Inflammatory macrophage treated with lipopolysaccharide for 4 hours (primary cell): ENCODE results near the gene PAOX.

Experiments used
- DNase-seq: peaks from one replicate; pipeline ENCODE4 v3.0.0-alpha.2; 2020

PAOX gene

DNA sequence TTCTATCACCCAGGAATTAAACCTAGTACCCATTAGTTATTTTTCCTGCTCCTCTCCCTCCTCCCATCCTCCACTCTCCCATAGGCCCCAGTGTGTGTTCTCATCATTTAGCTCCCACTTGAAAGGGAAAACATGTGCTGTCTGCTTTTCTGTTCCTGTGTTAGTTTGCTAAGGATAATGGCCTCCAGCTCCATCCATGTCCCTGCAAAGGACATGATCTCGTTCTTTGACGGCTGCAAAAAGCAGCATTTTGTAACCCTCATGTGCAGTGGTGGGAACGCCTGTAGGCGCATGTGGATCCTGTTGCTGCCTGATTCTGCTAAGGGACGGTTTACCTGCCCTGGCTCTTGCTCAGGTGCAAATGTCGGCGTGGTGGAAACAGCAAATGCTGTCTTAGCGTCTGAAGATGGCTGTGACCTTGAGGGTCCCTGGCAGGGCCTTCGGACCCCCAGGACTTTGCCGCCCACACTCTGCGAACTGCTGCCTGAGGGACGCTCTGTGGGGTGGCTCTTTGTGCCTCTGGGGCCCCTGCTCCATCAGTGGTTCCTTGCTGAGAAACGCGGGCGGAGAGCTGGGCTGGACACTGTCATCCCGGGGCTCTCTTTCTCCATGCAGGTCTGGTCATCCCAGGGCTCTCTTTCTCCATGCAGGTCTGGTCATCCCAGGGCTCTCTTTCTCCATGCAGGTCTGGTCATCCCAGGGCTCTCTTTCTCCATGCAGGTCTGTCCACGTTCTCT is 9.3 kb downstream of the PAOX start:
- no peak for DNase-seq

DNA sequence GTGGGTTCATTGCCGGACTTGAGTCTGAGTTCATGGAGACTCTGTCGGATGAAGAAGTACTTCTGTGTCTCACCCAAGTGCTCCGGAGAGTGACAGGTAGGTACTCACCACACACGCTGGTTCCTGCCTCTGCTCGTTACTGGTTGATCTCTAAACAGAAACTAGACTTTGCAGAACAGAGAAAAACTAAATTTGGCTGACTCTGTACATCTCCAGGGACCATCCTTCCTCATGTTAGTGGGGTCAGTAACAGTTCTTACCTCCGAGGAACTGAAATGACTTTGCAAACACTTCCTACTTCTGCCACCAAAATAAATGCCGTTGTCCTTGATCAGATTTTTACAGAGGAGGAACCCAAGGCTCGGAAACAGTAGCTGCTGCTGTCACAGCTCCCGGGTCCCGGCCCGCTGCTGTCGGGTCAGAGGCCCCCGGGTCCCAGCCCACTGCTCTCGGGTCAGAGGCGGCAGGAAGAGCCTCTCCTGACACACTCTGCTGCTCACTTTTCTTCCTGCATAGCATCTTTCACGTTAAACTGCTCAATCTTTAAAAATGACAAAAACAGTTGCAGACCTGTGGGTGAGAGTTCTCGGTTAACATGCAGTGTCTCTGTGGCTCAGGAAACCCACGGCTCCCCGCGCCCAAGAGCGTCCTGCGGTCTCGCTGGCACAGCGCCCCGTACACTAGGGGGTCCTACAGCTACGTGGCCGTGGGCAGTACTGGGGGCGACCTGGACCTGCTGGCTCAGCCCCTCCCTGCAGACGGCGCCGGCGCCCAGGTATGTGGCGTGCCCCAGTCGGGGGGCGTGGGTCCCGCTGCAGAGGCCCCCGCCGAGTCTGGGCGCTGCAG is 10.1 kb downstream of the PAOX start:
- DNase-seq, result peak; percentile 32

DNA sequence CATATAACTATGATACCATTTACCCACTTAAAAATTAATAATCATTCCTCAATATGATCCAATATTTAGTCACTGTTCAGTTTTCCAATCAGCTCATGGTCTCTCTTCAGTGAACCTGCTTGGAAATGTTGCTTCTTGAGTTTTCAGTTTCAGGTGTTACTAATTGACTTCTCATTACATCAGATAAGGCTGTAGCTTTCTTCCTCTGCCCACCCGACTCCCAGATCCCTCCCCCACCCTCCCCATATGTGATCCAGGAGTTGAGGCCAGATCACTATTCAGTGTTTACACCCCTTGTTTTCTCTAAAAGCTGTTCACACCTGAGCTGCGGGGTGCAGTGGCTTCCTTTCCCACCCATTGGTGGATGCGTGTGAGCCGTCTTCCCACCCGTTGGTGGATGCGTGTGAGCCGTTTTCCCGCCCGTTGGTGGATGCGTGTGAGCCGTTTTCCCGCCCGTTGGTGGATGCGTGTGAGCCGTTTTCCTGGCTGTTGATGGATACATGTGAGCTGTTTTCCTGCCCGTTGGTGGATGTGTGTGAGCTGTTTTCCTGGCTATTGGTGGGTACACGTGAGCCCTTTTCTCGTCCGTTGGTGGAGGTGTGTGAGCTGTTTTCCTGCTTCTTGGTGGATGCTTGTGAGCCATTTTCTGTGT is 11.7 kb downstream of the PAOX start:
- no peak for DNase-seq

DNA sequence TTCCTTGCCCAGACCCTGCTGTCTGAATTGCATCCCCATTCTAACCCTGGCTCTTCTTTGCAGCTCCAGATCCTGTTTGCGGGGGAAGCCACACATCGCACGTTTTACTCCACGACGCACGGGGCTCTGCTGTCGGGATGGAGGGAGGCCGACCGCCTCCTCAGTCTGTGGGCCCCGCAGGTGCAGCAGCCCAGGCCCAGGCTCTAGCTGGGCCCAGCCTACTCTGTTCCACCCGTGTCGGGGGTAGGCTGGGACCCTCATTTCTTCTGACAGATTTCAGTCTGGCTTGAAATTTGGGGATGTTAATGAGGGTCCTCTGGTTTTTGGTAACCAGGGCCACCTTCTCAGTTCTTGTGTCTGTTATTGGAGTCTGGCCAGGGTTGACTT is 12.2 kb downstream of the PAOX start:
- no peak for DNase-seq

DNA sequence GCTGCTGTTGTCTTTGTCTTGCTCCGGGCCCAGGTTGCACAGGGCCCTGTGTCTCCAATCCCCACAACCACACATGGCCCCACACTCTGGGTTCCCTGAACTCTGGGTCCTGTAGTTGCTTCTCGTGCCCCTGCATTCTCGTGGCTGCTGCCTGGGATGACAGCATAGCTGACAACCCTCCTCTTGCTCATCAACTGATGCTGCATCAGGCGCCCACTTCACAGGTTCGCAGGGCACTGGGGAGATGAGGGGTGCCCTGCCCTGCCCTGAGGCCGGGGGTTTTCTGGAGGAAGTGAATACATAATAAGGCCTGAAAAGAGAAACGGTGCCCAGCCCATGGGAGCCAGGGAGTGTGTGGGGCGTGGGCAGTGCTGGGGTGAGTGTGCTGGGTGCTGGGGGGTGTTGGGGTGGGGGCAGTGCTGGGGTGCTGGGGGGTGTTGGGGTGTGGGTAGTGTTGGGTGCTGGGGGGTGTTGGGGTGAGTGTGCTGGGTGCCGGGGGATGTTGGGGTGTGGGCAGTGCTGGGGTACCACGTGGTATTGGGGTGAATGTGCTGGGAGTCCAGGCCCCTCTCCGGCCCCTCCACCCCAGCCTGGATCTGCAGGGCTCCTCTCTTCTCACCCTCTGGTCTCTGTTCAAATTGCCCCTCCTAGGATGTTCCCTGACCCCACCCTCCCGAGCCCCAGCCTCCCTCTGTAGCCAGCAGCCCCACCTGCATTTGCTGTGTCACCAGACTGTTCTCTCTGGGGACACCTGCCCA is 12.9 kb downstream of the PAOX start:
- DNase-seq, result no peak

DNA sequence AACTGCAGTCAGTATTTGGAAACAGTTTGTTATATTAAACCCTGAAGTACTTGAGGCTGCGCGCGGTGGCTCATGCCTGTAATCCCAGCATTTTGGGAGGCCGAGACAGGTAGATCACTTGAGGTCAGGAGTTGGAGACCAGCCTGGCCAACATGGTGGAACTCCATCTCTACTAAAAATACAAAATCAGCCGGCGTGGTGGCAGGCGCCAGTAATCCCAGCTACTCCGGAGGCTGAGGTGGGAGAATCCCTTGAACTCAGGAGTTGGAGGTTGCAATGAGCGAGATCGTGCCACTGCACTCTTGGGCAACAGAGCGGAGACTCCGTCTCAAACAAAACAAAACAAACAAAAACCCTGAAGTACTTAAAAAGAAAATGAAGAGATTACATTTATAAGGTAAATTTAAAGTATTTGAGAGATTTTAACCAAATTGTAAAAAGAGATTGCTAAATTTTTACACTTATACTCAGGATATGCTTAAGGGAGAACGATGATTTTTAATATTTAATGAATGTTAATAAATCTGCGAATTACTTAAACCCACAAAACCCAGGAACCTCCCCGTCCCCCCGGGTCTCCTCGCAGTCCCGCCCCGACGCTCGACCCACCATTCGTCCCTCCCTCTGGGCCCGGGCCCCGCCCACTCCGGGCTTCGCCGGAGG is 14.5 kb downstream of the PAOX start:
- DNase-seq, result no peak

DNA sequence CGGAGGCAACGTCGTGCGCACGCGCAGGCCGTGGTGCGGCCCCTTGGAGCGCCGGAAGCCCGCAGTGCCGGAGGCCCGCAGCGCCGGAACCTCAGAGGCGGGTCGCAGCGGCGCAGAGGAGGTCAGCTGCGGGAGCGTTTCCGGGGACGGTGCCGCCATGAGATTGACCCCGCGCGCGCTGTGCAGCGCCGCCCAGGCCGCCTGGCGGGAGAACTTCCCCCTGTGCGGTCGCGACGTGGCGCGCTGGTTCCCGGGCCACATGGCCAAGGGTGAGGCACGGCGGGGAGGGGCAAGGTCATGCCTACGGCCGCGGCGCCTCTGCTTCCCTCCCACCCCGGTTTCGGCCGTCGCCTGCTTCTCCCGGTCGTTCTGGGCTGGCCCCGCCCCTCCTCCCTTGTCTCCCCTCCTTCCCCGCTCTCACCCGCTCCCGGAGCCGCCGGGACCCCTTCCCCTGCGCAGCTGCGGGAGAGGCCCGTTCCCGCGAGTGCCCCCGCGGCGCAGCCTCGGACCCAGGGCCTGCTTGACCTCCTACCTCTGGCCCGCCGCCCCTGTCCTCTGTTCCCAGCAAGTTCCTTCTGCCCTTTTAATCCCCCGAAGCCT is 15.1 kb downstream of the PAOX start, which contains the start of gene MTG1:
Gene MTG1 (plus strand): TSS at position 94 of the 600 bp plus-strand sequence. CDS start 64 bp downstream, at position 158.
- peak; percentile 96 for DNase-seq

DNA sequence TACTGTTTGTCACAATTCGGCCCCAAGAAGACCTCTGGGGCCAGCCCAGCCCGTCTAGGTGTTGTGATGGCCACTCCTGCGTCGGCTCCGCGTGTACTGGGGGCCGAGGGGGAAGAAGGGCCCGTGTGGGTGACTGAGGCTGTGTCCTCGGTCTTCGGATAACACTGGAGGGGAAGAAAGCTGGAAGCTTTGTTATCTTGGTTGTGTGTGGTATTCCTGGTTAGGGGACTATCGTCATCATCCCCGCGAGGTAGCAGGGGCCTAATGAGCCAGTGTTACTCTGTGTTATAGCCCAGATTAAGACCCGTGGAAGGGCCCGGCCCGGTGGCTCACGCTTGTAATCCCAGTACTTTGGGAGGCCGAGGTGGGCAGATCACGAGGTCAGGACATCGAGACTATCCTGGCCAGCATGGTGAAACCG is 15.7 kb downstream of the PAOX start:
- no peak for DNase-seq

DNA sequence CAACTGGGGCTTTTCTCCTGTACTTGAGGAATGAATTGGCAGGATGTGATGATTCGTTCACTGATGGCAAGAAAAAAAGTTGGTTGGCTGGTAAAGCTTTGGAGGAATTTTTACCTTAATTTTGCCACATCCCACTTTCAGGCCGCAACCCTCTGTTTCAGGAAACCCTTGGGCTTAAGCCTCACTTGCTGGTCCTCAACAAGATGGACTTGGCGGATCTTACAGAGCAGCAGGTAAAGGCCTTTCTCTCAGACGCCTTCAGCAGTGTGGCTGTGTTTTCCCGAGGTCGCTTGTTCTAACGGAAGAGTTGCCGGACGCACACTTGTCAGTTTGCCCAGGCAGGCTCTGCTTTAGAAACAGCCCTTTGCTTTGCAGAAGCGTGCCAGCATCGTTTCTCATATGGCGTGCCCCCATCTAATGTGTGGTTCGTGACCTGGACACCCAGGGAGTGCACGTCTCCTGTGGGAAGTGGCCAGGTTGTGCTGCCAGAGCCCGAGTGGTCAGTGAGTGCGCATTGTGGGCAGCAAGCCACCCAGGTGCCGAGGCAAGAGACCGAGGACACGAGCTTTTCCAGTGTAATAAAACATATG is 17.1 kb downstream of the PAOX start:
- no peak for DNase-seq

DNA sequence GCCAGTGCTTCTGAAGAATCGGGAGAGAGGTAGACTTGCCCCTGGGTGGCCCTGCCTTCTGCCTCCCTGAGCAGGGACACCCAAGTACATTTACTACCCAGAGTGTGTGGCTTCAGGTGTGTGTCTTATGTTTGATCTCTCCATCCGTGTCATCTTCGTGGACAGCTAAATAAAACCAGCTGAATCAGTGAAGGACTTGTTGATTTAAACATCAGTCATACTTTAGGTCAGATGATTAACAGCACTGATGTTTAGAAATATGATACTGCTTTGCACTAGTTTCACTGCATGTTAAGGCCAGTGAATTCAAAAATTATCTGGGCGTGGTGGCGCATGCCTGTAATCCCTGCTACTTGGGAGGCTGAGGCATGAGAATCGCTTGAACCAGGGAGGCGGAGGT is 18.9 kb downstream of the PAOX start:
- DNase-seq, result no peak

DNA sequence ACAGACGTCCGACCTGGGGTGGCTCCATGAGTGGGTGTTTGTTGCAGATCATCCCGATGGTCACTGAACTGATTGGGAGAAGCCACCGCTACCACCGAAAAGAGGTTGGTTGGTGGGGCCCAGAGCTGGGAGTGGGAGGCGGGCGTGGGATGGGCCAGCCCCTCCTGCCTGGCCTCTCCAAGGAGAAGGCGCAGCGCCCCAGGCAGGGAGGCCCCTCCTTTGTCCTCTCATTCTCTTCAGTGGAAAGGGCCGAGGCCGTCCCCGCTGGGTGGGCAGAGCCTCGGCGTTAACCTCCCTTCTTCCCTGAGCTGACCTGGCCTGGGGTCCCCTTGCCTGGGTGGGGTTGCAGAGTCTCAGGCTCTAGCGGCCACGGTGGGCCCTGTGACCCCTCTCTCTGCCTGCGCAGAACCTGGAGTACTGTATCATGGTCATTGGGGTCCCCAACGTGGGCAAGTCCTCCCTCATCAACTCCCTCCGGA is 20.1 kb downstream of the PAOX start:
- no peak for DNase-seq

DNA sequence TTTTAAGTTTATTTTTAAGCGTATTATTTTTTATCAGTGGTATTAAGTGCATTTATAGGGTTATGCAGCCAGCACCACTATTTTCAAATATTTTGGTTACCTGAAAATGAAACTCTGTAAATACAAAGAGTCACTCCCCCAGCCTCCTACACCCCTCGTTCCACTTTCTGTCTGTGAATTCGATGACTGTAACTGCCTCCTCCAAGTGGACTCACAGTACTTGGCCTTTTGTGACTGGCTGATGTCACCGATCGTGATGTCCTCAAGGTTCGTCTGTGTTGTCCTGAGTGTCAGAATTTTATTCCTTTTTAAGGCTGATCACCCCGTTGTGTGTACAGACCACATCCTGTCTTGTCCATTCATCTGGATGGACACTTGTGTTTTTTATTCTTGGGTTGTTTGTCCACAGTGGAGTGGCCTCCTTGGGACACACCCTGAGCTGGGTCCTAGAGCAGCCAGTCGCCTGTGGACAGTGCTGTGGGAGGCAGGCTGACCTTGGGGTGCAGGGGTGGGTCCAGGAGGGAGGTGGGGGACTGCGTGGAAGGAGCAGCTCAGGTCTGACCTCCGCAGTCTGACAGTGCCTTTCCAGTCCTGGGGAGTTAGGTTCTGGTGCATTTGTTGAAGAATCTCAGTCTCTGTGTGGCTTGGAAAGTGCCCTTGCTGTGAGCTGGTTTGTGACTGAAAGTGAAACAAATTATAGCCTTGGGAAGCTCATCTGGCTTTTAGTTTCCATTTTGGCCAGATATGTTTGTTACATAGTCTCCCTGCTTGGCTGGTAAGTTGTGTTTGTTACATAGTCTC is 21.8 kb downstream of the PAOX start:
- DNase-seq, result peak; percentile 79

DNA sequence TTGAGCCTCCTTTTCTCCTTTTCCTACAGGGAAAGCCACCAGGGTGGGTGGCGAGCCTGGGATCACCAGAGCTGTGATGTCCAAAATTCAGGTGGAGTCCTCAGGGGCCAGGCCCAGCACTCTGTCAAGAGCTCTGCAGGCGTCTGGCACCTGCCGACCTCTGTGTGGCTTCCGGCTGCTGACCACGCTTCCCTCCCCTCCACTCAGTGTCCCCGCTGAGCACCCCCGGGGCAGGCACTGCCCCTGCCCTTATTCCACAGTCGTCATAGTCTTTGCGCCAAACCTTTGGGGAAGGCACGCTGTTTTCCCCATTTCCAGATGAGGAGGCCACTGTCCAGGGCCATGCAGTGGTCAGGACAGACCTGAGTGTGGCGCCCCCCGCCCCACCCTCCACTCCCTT is 22.4 kb downstream of the PAOX start:
- no peak for DNase-seq

DNA sequence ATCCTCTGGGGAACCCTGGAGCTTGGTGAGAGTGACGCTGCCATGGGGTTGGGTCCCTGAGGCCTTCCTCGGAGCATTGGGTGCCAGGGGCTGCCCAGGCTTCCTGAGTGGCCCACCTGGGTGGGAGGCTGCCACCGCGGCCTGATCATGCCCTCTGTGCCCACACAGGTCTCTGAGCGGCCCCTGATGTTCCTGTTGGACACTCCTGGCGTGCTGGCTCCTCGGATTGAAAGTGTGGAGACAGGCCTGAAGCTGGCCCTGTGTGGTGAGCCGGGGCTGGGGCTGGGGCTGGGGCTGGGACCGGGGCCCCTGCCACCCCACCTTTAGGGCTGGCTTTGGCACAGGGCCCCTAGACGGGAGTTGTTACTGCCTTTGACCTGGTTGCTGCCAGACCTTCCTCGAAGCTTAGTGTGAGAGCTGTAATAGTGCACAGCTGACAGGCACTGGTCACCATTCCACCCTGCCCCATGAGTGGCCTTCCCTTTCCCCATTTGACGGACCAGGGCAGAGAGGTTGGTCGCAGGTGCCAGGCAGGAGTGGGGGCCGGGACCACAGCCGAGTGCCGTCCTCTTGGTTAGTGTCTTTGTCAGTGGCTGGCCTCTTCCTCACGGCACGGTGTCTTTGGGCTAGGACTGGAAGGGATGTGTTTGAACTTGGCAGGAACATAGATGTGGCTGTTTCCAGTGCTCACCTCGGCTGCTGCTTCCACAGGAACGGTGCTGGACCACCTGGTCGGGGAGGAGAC is 23.1 kb downstream of the PAOX start:
- DNase-seq, result no peak

DNA sequence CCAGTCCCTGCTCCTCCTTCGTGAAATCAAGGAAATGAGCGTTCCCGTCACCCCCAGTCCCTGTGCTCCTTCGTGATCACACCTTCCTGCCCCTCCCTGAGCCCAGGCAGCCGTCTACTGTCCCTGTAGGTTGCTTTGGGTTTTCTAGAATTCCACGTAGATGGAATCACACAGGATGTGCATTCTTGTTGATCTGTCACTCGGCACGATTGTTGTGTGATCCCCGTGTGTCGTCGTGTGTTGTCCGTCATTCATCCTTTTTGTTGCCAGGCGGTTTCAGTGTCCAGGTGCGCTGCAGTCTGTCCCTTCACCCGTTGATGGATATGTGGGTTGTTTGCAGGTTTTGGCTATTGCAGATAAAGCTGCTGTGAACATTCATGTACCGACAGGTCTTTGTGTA is 24.3 kb downstream of the PAOX start:
- no peak for DNase-seq

DNA sequence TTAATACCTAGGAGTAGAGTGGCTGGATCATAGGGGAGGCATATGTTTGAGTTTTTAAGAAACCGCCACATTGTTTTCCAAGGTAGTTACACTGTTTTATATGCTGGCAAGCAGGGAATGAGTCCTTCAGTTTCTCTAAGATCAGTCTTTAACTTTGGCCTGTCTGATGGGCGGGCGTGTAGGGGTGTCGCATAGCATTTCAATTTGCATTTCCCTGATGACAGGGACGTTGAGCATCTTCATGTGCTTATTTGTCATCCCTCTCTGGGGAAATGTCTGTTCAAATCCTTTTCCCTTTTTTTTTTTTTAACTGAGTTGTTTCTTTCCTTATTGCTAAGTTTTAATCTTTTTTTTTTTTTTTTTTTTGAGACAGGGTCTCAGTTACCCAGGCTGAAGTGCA is 24.7 kb downstream of the PAOX start:
- peak; percentile 73 for DNase-seq

DNA sequence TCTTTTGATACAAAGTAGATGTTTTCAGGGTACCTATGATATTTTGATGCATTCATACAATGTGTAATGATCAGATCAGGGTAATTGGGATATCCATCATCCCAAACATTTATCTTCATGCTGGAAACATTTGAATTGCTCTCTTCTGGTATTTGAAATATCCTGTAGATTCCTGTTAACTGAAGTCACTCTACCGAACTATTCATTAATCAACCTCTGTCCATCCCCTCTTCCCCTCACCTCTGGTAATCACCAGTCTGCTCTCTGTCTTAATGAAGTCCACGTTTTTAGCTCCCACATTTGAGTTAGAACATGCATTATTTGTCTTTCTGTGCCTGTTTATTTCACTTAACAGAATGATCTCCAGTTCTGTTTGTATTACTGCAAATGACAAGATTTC is 26.2 kb downstream of the PAOX start:
- DNase-seq, result no peak

DNA sequence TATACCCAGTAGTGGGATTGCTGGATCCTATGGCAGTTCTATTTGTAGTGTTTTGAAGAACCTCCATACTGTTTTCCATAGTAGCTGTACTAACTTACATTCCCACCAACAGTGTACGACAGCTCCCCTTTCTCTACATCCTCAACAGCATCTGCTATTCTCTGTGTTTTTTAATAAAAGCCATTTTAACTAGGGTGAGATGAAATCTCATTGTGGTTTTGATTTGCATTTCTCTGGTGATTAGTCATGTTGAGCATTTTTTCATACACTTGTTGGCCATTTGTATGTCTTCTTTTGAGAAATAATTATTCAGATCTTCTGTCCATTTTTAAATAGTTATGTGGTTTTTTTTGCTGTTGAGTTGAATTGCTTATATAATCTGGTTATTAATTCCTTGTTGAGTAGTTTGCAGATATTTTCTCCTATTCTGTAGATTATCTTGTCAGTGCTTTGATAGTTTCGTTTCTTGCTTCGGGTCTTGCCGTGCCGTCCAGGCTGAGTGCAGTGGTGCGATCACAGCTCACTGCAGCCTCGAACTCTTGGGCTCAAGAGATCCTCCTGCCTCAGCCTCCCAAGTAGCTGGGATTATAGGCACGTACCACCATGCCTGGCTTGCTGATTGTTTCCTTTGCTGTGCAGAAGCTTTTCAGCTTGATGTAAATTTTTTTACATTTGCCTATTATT is 26.9 kb downstream of the PAOX start:
- DNase-seq, result no peak
